K562 (cell line): ENCODE results near the gene IBA57.

Source experiments
- BRF2 ChIP-seq: IDR thresholded peaks from 3 replicates; pipeline ENCODE4 v1.6.1; 2011; ENCODE audit warnings: borderline replicate concordance, mild to moderate bottlenecking; ENCODE audit not compliant: insufficient read length, insufficient read depth
- CTCF ChIP-seq, 3 experiments: IDR thresholded peaks in 2 of 3; conservative IDR thresholded peaks in 1 of 3; 2 replicates each; pipeline ENCODE4 v1.5.1; 2011 to 2012; ENCODE audit warnings: low read length in 3 of 3, mild to moderate bottlenecking in 3 of 3, control low read depth in 2 of 3, improper control_type of control experiment in 1 of 3, inconsistent platforms in 1 of 3, low read depth in 1 of 3, mixed read lengths in 1 of 3, moderate library complexity in 1 of 3; ENCODE audit not compliant: insufficient read depth in 2 of 3
- JUN ChIP-seq, 2 experiments: sonication (generic) in 1 of 2; formaldehyde crosslinking in 1 of 2; IDR thresholded peaks; 2 replicates each; pipeline versions ENCODE4 v1.6.1 to v1.8.0; 2012 to 2022; ENCODE audit warnings: borderline replicate concordance in 2 of 2, mild to moderate bottlenecking in 2 of 2, improper control_type of control experiment in 1 of 2, low read depth in 1 of 2, low read length in 1 of 2, missing genetic modification reagents in 1 of 2
- RFX5 ChIP-seq: IDR thresholded peaks from 2 replicates; pipeline ENCODE4 v1.6.1; 2011; ENCODE audit warnings: low read depth, mild to moderate bottlenecking, improper control_type of control experiment, low read length

DNA sequence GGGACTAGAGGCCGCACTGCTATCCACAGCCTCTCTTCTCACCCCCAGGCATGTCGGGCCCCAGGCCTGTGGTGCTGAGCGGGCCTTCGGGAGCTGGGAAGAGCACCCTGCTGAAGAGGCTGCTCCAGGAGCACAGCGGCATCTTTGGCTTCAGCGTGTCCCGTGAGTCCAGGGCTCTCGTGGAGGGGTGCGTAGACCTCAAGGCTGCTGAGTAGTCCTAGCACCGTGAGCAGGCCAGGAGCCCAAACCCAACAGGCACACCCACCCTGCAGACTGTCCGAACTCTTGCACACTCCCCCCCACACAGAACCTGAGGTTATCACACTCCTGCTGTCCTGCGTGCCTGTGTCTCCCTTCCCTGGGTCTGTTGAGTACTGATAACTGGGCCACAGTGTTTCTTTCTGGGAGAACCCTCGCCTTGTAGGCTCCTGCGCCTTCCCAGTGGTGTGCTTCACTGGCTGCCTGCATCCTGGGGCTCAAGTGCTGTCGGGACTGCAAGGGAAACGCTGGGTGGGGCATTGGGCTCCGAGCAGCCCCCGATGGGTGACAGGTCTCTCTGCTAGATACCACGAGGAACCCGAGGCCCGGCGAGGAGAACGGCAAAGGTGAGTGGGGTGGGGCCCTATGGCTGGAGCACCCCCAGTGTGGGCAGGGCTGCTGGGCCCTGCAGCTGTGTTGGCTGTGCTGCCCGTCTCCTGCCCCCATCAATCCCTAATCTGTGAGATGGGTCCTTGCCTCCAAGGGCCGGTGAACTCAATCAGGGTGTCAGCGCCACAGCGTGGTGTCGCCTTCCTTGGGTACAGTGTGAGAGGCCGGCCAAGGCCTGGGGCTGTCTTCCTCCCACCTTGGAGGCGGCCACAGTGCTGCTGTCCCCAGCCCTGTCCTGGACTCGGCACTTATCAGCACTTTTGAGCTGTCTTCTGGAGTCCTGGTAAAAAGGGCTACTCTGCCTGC is 19.9 kb upstream of the IBA57 start:
- TF ChIP-seq RFX5 = no peak
- no peak for TF ChIP-seq CTCF (IDR thresholded peaks at IDR 0.05 in 2 of 3, conservative IDR thresholded peaks at IDR 0.05 in 1 of 3; ENCODE audit: insufficient read depth in 2 of 3, low read depth in 1 of 3, low read length in 3 of 3)
- TF ChIP-seq JUN (IDR thresholded peaks at IDR 0.05; ENCODE audit: borderline replicate concordance, low read depth, low read length) = no peak
- TF ChIP-seq JUN (CRISPR knock-in tag; IDR thresholded peaks at IDR 0.05; ENCODE audit: borderline replicate concordance) = no peak
- no peak for TF ChIP-seq BRF2
